ENCODE results near the gene COL6A2. TPM values are rescaled to one million over a fixed set of nuclear protein-coding genes. Genes with fewer than 3 reads are reported as not detected.
A peak's percentile ranks its signal among the peaks of the same experiment; 100 is the strongest.

The COL6A2 gene
- total RNA-seq, 4 donors from 2014 or later = 88.9 to 150 (median 126) TPM

DNA sequence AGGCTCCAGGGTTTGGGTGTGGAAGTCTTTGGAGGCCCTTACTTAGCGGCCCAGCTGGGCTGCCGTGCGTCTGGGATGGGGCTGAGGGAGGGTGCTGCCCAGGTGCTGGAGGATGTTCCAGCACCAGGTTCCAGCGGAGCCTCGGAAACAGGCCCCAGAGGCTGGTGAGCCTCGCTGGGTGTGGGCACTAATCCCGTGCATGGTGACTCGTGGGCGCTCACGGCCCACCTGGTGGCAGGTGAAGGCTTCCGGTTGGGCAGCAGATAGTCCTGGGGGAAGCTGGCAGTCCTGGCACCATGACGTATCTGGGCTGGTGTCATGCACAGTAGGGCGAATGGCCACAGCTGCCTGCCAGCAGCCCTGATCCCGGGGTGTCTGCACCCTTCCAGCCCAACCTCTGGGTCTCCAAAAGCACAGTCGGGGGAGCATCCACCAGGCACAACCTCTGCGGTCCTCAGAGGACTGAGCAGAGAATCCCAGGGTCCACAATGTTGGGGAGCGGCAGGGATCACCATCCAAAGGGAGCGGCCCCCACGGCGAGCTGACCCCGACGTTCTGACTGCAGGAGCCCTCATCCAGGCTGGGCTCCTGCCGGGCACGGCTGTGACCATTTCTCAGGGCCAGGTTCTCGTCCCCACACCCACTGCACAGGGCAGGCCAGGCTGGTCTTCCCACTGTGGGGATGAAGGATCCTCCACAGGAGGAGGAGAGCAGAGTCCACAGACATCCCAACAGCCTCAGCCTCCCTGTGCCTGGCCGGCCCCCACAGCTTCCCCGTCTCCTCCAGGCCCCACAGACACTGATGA, 32.1 kb downstream of the COL6A2 start:
- Histone ChIP-seq H3K4me1 (no peaks in the 10 kb centered on the region), H3K4me3 (no peak overlapping the region), H3K36me3 (peaks cover 38% of the 10 kb centered on the region), H3K27ac (no peak overlapping the region), H3K9me3 (no peaks in the 10 kb centered on the region), H3K27me3 (no peaks in the 10 kb centered on the region)
- DNase-seq (ENCODE audit: low spot score in 2 of 2) = peak in 1 of 2 donors; percentile 60
- TF ChIP-seq POLR2A (IDR thresholded peaks at IDR 0.05) (no peak), POLR2AphosphoS5 (IDR thresholded peaks at IDR 0.05) (no peak), EP300 (IDR thresholded peaks at IDR 0.05) (no peak)
- TF ChIP-seq, protein P1, sequence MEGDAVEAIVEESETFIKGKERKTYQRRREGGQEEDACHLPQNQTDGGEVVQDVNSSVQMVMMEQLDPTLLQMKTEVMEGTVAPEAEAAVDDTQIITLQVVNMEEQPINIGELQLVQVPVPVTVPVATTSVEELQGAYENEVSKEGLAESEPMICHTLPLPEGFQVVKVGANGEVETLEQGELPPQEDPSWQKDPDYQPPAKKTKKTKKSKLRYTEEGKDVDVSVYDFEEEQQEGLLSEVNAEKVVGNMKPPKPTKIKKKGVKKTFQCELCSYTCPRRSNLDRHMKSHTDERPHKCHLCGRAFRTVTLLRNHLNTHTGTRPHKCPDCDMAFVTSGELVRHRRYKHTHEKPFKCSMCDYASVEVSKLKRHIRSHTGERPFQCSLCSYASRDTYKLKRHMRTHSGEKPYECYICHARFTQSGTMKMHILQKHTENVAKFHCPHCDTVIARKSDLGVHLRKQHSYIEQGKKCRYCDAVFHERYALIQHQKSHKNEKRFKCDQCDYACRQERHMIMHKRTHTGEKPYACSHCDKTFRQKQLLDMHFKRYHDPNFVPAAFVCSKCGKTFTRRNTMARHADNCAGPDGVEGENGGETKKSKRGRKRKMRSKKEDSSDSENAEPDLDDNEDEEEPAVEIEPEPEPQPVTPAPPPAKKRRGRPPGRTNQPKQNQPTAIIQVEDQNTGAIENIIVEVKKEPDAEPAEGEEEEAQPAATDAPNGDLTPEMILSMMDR (IDR thresholded peaks at IDR 0.05) = no peak
- WGBS = 61% methylated on average over 9 of the region's 27 CpGs

DNA sequence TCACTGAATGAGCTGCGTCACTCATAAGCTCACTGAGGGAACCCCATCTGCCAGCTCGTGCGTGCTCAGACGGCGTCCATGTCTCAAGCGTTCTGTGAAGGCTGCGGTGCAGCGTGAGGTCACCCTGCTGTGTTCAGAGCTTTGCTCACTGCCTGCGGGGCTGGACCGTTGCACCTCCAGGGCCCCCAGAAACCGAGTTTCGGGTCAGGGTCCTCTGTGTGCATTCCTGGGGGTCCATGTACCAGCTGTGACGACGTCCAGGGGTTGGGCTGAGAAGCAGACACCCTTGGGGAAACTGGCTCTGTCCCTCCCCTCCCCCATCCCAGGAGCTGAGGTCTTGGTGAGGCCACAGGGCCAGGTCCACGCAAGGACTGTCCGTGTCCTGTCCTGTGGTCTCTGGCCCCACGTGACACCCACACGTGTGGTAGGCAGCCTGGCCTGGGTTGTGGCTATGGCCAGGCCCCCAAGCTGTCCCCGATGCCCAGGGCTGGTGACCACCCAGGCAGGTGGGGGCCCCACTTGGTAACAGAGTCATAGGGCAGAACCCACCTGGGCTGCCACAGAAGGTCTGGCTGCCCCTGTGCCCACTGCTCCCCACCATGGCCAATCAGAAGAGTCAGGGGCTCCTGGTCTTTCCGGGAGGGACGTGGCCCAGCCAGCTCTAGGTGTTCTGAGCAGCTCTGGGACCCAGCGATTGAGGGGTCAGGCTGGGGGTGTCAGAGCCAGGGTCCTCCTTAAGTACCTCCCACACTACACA, 33.1 kb downstream of the COL6A2 start:
- Histone ChIP-seq H3K4me1 (no peaks in the 10 kb centered on the region), H3K27ac (no peak overlapping the region), H3K27me3 (no peaks in the 10 kb centered on the region), H3K36me3 (peaks cover 29% of the 10 kb centered on the region), H3K9me3 (no peaks in the 10 kb centered on the region), H3K4me3 (no peak overlapping the region)
- DNase-seq (ENCODE audit: low spot score in 2 of 2) = no peak
- 40% methylated on average over 13 of the region's 22 CpGs for WGBS
- TF ChIP-seq, protein P1 (IDR thresholded peaks at IDR 0.05) = no peak
- no peak for TF ChIP-seq EP300 (IDR thresholded peaks at IDR 0.05)
- no peak for TF ChIP-seq POLR2A (IDR thresholded peaks at IDR 0.05)

DNA sequence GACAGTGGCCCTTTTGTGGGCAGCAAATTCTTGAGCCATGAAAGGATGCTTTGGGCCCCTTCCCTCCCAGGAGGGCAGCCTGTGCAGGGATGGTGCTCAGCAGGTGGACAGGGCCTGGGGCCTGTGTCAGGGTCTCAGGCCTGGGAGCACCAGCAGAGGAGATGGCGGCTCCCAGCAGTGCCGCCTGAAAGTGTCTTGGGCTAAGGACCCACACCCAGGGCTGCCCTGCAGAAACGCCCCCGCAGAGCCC, 33.6 kb downstream of the COL6A2 start:
- Histone ChIP-seq H3K4me1 (no peaks in the 10 kb centered on the region), H3K27ac (no peak overlapping the region), H3K36me3 (peaks cover 24% of the 10 kb centered on the region), H3K9me3 (no peaks in the 10 kb centered on the region), H3K27me3 (no peaks in the 10 kb centered on the region), H3K4me3 (no peak overlapping the region)
- no CpG with 5 or more reads among the region's 4 CpGs for WGBS
- TF ChIP-seq EP300 (IDR thresholded peaks at IDR 0.05) (no peak), POLR2AphosphoS5 (IDR thresholded peaks at IDR 0.05) (no peak), POLR2A (IDR thresholded peaks at IDR 0.05) (no peak)
- TF ChIP-seq, protein P1 (IDR thresholded peaks at IDR 0.05) = no peak
- no peak for DNase-seq (ENCODE audit: low spot score in 2 of 2)

DNA sequence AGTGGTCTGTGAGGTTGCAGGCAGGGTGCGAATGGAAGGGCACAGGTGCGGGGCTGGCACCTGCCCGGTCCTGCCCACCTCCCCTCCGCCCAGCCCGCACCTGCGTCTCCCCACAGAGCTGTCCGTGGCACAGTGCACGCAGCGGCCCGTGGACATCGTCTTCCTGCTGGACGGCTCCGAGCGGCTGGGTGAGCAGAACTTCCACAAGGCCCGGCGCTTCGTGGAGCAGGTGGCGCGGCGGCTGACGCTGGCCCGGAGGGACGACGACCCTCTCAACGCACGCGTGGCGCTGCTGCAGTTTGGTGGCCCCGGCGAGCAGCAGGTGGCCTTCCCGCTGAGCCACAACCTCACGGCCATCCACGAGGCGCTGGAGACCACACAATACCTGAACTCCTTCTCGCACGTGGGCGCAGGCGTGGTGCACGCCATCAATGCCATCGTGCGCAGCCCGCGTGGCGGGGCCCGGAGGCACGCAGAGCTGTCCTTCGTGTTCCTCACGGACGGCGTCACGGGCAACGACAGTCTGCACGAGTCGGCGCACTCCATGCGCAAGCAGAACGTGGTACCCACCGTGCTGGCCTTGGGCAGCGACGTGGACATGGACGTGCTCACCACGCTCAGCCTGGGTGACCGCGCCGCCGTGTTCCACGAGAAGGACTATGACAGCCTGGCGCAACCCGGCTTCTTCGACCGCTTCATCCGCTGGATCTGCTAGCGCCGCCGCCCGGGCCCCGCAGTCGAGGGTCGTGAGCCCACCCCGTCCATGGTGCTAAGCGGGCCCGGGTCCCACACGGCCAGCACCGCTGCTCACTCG, 34.1 kb downstream of the COL6A2 start:
- peaks cover 19% of the 10 kb centered on the region for H3K36me3 ChIP-seq
- no peak overlapping the region for H3K27ac ChIP-seq
- no peaks in the 10 kb centered on the region for H3K4me1 ChIP-seq
- H3K27me3 ChIP-seq = no peaks in the 10 kb centered on the region
- 96% methylated on average over 34 of the region's 85 CpGs for WGBS
- TF ChIP-seq EP300 (IDR thresholded peaks at IDR 0.05) = no peak
- TF ChIP-seq POLR2AphosphoS5 (IDR thresholded peaks at IDR 0.05) = no peak
- no peaks in the 10 kb centered on the region for H3K9me3 ChIP-seq
- H3K4me3 ChIP-seq = no peak overlapping the region
- no peak for DNase-seq (ENCODE audit: low spot score in 2 of 2)

DNA sequence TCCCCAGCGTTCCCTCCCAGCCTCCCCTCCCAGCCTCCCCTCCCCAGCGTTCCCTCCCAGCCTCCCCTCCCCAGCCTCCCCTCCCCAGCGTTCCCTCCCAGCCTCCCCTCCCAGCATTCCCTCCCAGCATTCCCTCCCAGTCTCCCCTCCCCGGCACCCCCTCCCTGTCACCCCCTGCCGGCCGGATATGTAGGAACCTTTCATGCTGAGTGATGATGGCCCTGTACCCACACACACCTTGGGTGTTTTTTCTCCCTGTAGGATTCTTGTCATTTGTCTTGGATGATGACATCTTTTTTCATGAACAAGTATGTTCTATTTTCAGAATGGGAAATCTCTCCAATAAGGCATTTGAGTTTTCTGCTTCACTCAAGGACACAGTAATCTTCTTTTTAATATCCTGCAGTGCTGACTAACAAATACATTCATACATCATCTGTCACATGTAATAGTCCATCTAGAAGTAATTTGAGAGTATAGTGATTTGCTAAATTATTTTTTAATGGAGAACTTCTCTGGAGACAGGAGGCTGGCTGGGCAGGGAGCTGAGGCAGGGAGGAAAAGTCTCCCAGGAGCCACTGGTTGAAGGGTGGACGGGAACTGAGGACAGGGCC, 38.0 kb downstream of the COL6A2 start:
- Histone ChIP-seq H3K27ac (no peak overlapping the region), H3K9me3 (no peaks in the 10 kb centered on the region), H3K4me1 (no peaks in the 10 kb centered on the region), H3K4me3 (no peak overlapping the region), H3K27me3 (peaks cover 6% of the 10 kb centered on the region), H3K36me3 (no peaks in the 10 kb centered on the region)
- no peak for DNase-seq (ENCODE audit: low spot score in 2 of 2)
- TF ChIP-seq, protein P1 (IDR thresholded peaks at IDR 0.05) = no peak
- no peak for TF ChIP-seq POLR2AphosphoS5 (IDR thresholded peaks at IDR 0.05)
- no peak for TF ChIP-seq EP300 (IDR thresholded peaks at IDR 0.05)
- TF ChIP-seq POLR2A (IDR thresholded peaks at IDR 0.05) = no peak
- 77% methylated on average over 6 of the region's 7 CpGs for WGBS

Measured in suprapubic skin (tissue), 4 donors.